ENCODE results near the gene ATP4B. TPM values are rescaled to one million over a fixed set of nuclear protein-coding genes. Genes with fewer than 3 reads are reported as not detected.

The ATP4B gene
- total RNA-seq, 1 donor from 2014 or later = not detected

DNA sequence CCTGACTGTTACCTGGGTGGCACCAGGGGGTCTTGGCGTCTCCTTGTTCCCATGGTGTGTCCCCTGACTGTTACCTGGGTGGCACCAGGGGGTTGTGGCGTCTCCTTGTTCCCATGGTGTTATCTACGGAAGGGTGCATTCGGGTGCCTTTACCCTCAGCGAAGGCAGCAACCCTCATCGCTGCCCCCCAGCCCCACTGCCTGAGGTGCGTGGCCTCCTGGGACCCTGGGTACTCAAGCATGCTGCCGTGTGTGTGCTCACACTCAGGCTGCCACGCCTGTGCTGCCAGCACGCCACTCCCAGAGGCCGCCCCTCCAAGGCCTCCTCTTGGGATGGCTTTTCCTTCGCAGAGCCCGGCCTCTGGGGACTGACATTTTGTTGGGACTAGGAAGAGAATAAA, 48.4 kb downstream of the ATP4B start:
- ATAC-seq = no peak
- no peak for DNase-seq (ENCODE audit: low spot score)

DNA sequence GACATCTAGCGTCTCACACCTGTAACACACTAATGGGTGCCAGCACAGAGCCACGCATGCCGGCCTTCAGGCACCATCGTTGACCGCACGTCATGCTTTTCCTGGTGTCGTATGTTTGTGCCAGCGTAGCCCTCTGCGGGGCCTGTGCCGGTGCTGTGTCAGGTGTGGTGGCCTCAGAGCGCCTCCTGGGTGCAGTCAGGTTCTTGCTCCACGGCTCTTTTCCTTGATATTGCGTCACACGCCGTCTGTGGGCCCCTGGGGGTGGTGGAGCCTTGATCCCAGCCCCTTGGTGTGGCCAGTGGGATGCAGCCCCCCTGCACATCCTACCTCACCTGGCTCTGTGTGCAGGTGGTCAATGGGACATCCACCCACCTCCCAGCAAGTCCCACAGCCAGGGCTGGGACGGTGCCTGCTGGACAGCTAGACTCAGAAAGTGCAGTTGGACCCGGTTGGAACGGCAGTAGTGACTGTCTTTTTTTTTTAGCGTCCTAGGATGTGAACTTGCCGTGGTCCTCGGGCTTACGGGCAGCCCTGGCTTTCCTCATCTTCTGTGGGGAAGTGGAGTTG, 48.9 kb downstream of the ATP4B start:
- no peak for DNase-seq (ENCODE audit: low spot score)
- no peak for ATAC-seq

DNA sequence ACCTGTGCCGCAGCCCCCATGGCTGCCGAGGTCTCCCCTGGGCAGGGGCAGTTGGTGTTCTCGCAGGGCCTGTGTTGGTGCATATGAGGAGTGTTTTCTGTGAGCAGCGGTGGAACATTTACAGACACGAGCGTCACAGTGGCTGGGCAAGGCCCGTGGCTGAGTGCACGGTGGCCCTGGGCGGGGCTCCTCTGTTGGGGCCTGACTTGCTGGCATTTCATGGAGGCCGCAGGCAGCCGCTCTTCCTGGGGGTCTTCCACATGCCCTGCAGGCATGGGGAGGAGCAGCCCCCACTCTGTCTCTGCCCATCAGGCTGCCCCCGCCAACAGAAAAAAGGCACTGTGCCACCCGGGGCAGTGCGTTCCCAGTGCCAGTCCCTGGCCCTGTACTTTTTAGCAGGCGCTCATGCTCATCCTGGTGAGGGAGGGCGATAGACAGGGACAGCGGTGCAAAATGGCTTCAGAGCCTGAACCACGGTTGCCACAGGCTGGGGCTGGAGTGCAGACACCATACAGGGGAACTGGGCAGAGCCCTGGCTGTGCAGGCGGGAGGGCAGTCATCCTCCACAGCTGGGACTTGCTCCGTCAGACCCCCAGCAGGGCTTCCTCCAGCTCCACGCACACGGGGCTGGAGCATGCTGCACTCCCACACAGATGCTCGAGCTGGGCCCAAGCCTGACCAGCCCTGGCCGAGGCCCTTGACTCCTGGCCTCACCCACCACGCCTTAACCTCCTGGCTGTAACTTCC, 49.9 kb downstream of the ATP4B start:
- DNase-seq (ENCODE audit: low spot score) (no peak), ATAC-seq (peak; percentile 11)

- no peak for ATAC-seq
- DNase-seq (ENCODE audit: low spot score) = no peak
Observed at GRCh38 chr13:113607056-113607888, 50.7 kb downstream of the ATP4B start.

DNA sequence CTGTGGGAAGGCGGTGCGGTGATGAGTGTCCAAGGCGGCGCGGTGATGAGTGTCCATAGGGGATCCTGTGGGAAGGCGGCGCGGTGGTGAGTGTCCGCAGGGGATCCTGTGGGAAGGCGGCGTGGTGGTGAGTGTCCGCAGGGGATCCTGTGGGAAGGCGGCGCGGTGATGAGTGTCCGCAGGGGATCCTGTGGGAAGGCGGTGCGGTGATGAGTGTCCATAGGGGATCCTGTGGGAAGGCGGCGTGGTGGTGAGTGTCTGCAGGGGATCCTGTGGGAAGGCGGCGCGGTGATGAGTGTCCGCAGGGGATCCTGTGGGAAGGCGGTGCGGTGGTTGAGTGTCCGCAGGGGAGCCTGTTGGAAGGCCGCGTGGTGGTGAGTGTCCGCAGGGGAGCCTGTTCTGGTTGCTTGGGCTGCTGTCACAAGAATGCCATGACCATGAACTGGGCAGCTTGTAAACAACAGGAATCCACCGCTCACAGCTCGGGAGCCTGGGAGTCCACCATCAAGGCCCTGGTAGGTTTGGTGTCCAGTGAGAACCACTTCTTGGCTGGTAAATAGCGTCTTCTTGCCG, 52.0 kb downstream of the ATP4B start:
- ATAC-seq = no peak
- no peak for DNase-seq (ENCODE audit: low spot score)

DNA sequence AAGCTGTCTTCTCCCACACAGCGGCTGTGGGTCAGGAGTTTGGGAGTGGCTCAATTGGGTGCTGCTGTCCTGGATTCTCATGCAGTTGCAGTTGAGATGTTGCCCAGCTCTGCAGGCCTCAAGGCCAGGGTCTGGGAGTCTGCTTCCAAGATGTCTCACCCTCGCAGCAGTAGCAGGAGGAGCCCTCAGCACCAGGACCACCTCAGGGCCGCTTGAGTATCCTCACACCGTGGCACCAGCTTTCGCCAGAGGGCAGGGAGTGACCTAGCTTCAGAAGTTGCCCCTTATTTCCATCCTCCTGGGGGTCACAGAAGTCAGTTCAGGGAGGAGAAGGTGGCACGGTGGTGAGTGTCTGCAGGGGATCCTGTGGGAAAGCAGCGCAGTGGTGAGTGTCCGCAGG, 52.5 kb downstream of the ATP4B start:
- ATAC-seq (no peak), DNase-seq (ENCODE audit: low spot score) (no peak)

GRCh38 chr13:113604186-113604585, 53.8 kb downstream of the ATP4B start:
- no peak for ATAC-seq
- no peak for DNase-seq (ENCODE audit: low spot score)

- ATAC-seq = no peak
- DNase-seq (ENCODE audit: low spot score) = no peak
Observed at GRCh38 chr13:113603116-113603710, 54.8 kb downstream of the ATP4B start.

DNA sequence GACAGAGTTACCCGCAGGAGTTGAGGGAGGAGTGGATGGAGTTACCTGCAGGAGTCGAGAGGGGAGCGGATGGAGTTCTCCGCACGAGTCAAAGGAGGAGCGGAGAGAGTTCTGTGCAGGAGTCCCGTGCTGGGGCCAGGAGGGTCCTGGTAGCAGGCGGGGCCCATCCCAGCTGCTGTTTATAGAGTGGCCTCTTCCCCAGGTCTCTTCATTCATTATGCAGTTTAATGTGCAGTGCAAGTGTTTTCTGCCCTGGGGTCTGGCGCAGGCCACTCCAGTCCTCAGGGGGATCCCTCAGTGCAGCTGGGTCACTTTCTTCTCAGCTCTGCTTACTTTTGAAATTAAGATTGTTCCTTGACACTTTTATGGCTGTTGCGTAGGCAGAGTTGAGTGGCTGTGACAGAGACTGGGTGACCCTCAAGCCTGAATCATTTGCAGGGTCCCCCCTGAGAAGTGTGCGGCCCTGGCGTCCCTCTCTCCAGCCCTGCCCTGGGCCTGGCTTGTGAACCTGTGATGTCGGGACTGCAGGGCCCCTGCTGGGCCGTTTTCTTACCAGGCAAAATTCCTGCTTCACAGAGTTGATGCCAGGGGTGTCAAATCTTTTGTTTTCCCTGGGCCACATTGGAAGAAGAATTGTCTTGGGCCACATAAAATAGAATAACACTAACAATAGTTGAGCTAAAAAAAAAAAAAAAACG, 55.6 kb downstream of the ATP4B start:
- ATAC-seq (no peak), DNase-seq (ENCODE audit: low spot score) (no peak)

DNA sequence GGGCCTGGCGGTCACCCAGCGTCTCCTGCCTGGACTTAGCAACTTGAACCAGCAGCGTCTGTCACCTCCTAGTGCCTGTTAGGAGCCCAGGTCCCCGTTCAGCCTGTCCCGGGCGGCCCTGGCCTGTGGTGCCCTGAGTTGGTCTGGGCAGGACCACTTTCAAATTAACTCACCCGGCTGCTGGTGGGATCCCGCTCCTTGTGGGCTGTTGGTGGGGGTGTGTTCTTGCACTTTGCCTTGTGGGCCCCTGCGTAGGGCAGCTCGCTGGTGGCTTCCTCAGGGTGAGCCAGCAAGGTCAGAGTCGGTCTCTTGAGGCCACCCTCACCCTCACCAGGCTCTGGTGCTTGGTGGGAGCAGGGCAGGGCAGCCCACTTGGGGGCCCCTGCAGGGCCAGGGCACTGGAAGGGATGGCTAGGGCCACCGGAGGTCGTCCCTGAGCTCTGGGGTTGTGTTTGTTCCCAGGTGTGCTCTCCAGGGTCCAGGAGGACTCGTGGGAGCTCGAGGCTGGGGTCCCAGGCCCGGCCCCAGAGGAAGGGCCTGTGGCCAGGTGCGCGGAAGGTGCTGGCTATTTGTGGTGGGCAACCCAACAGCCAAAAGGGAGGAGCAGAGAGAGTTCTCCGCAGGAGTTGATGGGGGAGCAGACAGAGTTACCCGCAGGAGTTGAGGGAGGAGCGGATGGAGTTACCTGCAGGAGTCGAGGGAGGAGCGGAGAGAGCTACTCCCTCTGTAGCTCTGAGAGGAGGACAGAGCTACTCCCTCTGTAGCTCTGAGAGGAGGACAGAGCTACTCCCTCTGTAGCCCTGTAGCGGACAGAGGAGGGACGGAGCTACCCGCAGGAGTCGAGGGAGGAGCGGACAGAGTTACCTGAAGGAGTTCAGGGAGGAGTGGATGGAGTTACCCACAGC, 56.6 kb downstream of the ATP4B start:
- no peak for DNase-seq (ENCODE audit: low spot score)
- no peak for ATAC-seq

DNA sequence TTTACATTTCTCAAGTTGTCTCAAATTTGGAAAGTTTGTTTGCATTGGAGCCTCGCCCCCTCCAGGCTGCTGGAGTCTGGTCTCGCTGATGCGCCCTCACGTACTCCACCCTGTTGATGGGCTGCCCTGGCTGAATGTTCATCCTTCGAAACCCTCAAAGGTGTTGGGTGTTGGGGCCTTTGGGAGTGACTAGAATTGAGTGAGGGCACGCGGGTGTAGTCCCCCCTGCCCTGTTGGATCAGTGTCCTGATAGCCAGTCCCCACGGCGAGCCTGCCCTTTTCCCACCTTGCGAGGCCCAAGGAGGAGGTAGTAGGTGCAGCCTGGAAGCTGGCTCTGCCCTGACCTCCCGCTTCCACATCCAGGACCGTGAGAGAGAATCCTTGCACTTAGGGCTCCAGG, 58.6 kb downstream of the ATP4B start:
- DNase-seq (ENCODE audit: low spot score) (peak; percentile 43), ATAC-seq (no peak)

Other genes with a start within 250 kb of the ATP4B start
- gene ADPRHL1, start 204.7 kb downstream of the ATP4B start, total RNA-seq = 1.2 TPM
- 10.0 TPM for gene DCUN1D2, start 167.5 kb downstream of the ATP4B start, total RNA-seq
- gene TFDP1, start 73.4 kb downstream of the ATP4B start, total RNA-seq = 23.5 TPM
- gene GRK1, start 9.0 kb upstream of the ATP4B start, total RNA-seq = not detected
- 5.3 TPM for gene TMEM255B, start 101.0 kb upstream of the ATP4B start, total RNA-seq
- 36.5 TPM for gene GAS6, start 205.9 kb upstream of the ATP4B start, total RNA-seq